HG02870 (cell line): ENCODE measurements around the gene SRGAP2C.
A peak's percentile ranks its signal among the peaks of the same experiment; 100 is the strongest.
"Not testable (repeated sequence)": the region's sequence is repeated elsewhere in the genome, so short reads cannot be mapped to it uniquely, and the experiment has no call there.

Source experiments
- ATAC-seq: cut with Tn5 transposase; IDR thresholded peaks from one replicate; pipeline ENCODE4 v1.9.1; 2021; ENCODE audit warnings: mild to moderate bottlenecking, moderate library complexity; ENCODE audit not compliant: unreplicated experiment

Gene SRGAP2C

DNA sequence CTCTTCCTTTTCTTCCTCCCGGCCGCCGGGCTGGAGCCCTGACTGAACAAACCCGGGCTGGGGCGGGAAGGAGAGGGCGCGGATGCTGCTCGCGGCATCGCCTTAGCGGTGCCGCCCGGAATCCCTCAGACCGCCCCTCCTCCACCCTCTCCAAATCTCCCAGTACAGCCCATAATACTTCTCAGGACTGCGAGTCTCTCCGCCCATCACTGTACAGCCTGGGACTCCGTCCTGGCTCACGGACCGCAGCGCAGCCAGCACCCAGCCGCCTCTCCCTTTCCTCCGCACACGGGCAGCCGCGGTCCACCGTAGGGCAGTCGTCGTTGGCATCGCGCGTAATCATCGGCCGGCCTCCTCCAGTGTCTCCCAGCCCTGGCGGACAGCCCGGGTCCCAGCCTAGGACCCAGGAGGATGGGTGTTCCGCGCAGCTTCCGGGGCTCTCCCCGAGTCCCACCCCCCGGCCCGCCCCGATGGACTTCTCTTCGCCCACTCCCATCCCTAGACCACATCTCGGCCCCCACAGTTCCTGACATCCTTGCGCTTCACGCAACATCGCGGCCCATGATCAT lies 449 bp downstream of the SRGAP2C start:
- not testable (repeated sequence) for ATAC-seq

DNA sequence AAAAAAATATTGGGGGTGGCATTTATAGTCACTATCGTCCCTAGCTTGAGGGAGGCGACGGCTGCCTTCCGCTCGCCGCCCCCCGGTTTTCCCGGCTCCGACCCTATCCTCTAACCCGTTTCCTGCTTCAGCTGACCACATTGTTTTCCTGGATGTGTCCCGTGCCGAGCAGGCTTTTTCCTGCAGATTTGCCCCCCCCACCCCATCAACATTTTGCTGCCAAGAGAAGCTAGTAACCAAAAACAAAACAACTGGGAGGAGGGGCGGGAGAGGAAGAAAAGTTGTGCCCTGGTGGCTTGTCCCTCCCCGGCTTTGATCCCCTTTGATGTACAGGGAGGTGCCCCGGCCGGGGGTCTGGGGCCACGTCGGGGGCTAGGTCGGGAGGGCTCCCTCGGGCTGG lies 1.4 kb downstream of the SRGAP2C start:
- not testable (repeated sequence) for ATAC-seq

DNA sequence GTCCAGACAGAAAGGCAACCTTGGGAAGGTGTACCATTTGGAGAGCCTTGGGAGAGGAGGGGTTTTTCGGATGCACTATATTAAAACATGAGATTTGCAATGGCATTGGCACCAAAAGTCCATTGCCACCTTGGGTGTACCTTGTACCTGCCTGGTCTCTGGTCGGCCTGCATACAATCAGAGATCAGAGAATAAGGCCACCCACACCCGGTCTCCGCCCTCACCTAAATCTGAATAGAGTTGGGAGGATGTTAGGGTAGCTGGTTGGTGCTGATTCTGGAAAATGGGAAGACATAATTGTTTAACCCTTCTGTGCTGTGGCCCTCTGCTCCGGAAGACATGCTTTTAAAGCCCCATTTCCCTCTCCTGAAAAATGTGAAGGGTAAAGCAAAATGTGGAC lies 3.1 kb downstream of the SRGAP2C start:
- ATAC-seq, result not testable (repeated sequence)

DNA sequence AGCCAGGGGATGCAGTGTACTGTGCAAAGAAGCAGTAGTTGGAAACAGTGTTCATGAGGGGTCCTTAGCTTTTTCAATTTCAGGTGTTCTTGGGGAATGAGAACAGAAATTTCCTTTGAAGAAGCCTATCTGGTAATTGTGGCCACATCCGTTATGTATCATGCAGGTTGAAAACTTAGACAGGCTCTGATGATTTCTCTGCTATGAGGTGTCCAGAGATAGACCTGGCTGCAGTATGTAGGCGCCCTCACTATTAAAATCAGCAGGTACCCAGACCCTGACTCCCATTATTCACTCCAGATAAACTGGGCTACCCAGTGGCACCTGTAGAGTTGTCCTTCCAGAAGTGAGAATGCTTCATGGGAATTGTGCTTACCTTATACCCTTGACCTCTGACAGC lies 7.7 kb downstream of the SRGAP2C start:
- not testable (repeated sequence) for ATAC-seq

DNA sequence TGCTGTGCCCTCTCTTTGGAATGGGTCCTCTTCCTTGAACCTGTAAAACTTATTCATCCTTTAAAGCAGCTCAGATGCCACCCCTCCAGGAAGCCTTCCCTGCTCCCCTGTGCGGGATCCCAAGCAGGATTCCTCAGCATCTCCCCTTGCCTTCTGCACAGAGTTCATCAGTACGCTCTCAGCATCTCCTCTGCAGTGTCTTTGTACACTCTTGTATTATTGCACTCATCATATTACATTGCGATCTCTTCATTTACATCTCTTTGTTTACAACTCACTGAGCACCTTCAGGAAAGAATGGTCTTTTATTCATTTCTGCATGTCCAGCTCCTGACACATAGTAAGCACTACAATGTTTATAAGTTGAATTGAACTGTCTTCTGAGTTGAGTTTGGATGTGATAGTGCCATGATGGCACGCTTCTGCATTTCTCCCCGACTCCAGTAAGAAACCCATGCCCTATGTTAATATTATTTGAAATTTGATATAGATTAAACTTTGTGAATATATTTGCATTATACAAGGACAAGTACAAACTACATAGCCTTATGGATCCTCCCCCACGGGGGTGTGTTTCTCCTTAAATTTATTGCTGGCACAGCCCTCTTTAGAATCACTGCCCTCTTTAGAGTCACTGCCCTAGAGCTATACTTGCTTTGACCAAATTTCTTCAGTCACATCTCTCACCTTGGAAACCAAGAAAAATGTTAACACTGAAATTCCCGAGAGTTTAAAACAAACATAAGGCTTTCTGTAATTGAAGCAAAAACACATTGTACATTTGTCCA lies 12.5 kb downstream of the SRGAP2C start:
- ATAC-seq, result not testable (repeated sequence)

DNA sequence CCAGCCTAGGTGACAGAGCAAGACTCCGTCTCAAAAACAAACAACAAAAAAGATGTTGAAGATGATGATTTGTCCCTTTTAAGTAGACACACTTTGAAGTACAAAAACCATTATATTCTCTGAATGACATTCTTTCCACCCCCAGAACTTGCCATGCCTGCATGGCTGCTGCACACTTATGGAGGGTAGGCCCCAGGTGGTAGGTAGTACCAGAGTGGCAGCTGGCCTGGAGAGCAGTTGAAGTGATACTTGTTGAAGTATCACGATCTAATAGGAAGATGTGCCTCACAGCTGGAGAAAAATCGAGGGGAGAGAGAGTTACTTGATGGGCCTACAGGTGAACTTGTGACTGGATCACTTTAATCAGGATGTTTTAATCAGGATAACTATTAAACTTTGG lies 15.0 kb downstream of the SRGAP2C start:
- not testable (repeated sequence) for ATAC-seq

DNA sequence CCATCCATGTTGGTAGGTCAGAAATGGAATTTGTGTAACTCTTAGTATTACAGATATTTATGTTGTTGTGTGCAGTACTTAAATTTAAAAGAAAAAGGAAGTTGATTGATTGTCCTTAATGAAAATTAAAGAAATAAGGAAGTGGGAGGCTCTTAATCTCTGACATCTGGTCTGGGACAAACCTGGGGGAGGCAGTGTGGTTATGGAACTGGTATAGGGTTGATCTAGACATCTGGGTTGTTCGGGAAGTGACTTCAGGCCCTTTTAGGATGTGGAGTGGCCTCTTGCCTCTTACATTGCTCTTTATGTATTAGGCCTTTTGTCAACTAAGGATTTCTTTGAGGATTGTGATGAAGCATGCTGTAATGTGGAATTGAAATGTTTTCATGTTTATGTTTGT lies 15.5 kb downstream of the SRGAP2C start:
- ATAC-seq, result not testable (repeated sequence)

DNA sequence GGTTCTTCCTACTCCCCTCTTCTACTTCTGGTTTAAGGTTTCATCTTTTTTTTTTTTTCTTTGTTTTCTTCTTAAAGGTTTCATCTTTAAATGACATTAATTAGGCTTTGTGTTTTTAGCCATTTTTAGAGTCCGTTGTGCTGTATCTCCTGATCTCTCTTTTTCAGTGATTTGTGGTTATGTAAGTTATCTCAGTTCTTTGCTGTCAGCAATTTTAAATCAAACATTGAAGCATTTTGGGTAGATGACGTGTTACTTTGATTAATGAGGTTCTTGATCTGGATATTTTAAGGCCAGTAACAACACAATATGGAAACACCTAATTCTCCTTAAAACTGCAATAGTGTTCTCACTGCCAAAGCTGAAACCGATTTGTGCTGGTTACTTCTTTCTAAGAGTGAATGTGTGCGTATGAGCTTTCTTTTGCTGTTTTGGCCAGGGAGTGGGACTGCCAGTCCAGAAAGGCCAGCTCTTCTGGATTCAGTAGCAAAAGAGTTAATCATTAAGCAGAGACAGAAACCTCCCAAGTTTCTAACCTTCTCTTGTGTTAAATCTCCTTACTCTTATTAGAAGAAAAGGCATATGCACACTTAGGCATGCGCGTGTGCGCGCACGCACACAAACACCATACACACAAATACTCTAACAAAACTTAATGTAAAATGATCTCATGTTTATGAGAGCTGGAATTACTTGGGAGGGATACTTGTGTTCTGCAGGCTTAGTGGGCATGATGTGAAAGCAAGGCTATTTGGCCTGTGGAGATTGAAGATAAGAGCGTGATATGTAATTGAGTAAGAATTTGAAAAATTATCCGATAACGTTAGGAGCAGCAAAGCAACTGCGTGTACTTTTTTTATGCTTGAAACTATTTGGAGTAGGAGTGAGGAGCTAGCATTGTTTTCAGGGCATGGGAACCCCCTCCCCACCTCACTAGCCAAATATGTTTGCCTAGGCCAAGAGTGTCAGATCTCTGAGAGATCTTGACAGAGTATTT lies 16.5 kb downstream of the SRGAP2C start:
- ATAC-seq, result not testable (repeated sequence)

DNA sequence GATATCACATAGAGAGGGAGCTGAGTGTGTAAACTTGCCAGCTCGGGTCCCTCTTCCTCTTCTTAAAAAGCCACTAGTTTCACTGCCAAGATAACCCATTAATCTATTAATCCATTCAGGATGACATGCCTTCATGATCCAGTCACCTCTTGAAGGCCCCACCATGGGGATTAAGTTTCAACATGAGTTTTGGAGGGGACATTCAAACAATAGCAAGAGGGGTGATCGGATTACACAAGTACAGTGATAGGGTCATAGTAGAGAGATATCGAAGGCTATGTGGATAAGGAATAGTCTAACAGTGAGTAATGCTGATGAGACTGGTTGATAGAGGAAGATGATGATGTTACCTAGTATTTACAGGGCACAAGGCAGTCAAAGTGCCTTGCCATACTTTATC lies 18.2 kb downstream of the SRGAP2C start:
- ATAC-seq, result not testable (repeated sequence)

DNA sequence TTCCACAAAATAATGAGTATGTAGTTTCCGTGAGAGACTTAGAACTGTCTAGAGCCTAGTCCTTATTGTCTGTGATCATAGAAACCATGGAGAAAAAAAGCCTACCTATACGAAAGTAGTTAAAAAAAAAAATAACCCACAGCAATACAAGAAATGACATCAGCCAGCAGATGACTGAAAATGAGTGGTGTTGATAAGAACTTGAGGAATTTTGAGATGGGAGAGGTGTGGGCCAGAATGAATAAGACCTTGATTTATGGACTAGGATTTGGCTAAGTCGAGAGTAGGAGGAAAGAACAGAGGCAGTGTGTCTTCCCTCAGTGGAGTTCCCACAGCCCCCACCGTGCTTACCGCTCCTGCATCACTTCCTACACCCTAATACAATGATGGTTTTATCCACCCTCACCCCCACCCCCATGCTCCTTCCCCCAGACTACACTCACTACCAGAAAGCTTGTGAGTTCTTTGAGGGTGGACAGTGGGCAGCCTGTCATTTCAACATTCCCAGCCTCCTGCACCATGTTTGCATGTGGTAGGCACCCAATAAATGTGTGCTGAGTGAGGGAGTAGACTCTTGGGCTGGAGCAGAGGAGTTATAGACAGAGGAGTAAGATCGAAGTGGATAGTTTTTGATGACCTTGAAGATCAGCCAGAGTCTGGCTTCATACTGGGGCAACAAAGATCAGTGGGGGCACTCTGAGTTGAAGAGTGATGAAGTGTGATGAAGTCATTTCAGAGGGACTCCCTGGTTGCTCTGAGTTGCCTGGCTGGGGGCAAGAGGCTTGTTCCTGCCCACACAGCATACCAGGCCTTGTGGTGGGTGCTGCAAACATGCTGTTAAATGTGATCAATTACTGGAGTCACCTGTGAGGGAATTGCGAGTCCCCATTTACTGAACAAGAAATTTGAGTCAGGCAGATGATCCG lies 21.3 kb downstream of the SRGAP2C start:
- ATAC-seq, result not testable (repeated sequence)

DNA sequence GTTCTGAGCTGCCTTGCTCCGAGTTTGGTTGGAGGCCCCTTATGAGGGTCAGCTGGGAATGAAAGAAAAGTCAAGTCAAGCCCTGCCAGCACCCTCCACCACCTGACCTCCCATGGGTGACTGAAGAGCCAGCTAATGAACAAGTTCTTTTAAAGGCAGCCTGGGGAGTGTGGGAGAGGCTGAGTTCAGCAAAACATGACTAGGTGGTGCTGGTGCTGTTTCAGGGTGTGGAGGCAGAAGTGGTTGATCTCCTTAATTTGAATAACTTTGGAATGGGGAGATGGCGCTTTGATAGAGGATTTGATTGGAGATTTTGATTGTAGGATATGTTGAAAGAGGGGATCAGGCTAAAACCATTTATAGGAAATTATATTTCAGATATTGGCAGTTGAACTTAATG lies 22.6 kb downstream of the SRGAP2C start:
- not testable (repeated sequence) for ATAC-seq

DNA sequence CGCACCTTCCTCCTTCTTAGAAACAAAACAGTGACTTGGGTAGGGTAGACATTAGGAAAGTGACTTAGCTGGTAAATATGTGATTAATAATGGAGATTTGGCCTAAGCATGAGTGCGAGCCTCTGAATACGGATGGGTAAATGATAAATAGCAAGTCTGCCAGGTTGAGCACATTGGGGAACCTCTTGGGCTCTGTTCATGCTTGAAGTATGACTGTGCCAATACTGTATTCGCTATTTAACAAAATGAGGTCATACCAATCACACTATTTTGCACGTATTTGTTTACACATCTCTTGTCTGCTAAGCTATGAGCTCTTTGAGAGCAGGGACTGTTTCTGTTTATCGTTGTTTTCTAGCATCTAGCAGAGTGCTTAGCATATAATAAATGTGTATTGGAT lies 23.6 kb downstream of the SRGAP2C start:
- not testable (repeated sequence) for ATAC-seq

DNA sequence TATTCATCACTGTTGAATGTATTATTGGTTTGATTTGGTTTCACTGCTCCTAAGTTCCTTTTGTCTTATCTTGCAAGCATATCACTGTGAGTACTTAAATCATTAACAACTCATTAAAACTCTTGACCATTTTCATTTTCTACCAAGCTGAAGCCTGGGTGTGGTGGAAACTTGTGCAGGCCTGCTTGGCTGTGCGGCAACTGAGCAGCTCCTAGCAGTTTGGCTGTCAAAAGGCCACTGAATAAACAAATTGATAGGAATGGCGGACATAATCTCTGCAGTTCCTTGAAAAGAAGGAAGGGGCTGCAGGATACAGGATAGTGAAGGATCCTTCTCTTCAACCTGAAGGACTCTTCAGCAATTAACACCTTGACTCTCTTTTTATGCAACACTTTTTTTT lies 26.0 kb downstream of the SRGAP2C start:
- not testable (repeated sequence) for ATAC-seq

DNA sequence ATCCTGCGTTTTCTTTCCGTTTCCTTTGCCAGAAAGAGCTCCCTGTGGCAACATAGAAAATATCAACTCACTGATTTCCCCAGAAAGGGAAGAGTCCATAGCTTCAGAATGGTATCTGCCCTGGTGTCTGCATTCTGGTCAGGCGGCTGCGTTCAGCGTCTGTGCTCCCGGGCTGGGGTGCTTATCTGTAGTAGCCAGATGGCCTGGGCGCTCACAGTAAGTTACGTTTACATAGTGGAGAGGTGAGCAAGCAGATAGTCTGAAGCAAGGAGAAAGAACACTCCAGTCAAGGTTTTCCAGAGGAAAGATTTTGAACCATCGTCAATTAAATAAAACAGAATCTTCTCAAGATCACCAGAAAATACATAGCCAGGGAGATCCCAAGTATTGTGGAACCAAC lies 28.7 kb downstream of the SRGAP2C start:
- ATAC-seq, result not testable (repeated sequence)

DNA sequence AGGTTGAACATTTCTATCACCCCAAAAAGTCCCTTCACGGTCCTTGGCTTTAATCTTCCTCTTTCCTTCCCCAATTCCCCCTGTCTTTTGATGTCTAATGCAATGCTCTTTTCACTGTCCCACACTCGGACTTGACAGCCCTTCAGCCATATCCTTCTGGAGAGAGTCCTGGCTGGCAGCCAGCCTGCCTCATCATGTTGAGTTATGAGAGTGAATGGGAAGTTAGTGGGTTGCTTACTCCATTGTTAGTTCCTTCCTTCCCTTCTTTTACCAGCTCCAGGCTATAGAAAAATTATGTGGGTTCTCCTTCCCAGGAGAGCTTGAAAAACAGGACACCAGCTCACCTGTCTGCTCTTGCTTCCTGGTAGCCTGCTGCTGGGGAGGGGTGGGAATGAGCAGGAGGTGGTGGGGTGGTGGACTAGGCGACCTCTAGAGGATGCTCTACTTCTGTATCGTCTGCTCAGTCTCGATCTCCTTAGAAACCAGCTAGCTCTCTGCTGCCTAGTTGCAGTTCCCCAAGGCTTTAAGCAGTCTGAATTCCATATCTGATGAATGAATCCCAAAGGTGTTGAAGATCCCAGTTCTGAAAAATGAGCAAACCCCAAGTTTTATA lies 29.9 kb downstream of the SRGAP2C start:
- ATAC-seq, result peak; percentile 59

DNA sequence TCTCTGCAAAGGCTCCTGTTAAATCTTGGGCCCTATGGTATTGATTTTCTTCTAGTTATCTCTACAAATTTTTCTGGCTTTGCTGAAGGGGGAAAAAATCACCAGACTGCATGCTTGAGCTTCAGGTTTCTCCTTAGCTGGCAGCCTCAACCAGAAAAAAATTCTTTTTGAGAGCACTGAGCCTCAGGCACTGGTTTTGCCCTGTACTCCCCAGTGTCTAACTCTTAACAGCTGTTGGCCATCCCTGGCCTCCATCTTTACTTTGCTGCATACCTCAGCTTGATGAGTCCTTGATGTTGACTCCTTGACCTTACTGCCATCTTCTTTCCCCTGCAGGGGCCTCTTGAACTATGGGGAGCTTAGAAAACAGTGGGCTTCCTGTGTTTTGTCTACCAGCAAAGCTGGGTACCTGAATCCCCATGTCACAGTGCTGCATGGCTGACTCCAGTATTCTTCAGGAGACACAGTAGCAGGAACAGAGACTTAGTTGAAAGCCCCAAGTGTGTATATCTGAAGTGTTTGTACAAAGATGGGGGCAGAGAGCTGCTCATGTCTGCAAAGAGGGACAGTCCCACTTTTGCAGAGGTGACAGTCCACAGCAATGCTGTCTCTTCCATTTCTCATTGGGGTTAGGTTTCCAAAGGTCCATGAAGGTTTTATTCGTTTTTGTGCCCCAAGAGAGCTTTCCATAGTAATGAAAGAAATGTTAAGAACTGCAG lies 31.1 kb downstream of the SRGAP2C start:
- not testable (repeated sequence) for ATAC-seq

DNA sequence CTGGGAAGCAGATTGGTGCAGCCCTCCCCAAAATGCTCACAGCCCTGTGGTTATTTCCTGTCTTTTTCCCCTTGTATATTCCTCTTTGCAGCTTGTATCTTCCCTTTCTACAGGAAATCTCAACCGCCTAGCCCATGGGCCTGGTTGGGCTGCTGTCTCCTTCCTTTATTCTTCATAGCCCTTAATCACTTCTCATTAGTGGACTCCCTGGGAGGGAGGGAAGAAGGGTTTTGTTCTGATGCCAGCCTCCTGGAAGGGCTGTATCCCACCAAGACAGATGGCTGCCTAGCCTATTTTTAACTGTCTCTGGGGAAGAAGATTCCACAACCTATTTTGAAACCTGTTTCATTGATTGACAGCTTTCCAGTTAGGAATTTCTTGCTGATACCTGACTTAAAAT lies 31.9 kb downstream of the SRGAP2C start:
- ATAC-seq, result not testable (repeated sequence)

DNA sequence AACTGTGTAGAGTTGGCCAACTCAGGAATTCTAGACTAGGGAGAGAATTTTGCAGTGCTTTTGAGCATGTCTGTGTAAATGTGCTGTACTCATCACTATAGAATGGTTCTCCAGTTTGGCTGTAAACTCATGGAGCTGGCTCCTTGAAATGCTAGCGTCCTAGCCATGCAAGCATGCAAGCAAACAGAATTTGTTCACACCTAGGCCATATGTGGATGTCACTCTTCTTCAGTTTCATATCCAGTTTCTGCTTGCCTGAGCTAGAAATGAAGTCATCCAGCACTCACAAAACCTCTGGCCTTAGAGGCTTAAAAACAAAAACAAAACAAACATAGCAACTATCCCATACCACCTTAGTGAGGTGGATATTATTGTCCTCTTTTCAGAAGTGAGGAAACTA lies 37.0 kb downstream of the SRGAP2C start:
- peak; percentile 49 for ATAC-seq

DNA sequence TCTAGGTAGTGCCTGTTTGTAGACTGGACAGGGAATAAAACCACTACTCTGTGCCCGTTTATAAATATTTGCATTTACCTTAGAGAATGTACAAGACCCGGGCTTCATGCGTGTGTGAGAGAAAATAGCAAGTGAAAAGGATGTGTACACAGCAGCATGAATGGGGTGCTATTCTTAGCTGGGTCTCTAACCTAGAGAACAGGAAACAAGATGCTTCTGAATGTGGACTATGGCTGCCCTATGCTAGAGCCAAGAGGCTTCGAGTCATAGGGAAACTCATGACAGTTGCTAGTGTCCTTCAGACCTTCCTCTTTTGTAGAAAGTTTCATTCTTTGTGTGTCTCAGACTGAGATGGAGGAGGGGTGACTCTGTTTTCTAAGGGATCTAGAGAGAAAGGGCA lies 39.9 kb downstream of the SRGAP2C start:
- ATAC-seq, result peak; percentile 98
